Chondrocyte (in vitro differentiated cells): Measurements from ENCODE around the gene CA6. TPM values are rescaled to one million over a fixed set of nuclear protein-coding genes. Genes with fewer than 3 reads are reported as not detected.

ENCODE experiments used
- DNase-seq: peaks from one replicate; pipeline ENCODE4 v3.0.0; 2021; ENCODE audit warnings: mixed read lengths, low spot score
- H3K27ac Mint-ChIP-seq: one replicate; pipeline ENCODE4 v1.8.0; 2021; ENCODE audit warnings: mild to moderate bottlenecking, moderate library complexity, mixed read lengths; ENCODE audit not compliant: unreplicated experiment
- H3K27me3 Mint-ChIP-seq: 2 replicates; pipeline ENCODE4 v1.8.0; 2021; ENCODE audit warnings: low read depth, mixed read lengths
- H3K36me3 Mint-ChIP-seq: 2 replicates; pipeline ENCODE4 v1.8.0; 2021; ENCODE audit warnings: low read depth, mixed read lengths
- H3K4me1 Mint-ChIP-seq: 2 replicates; pipeline ENCODE4 v1.8.0; 2021; ENCODE audit warnings: low read depth, mild to moderate bottlenecking, mixed read lengths
- H3K4me3 Mint-ChIP-seq: one replicate; pipeline ENCODE4 v1.8.0; 2021; ENCODE audit warnings: mild to moderate bottlenecking, moderate library complexity, mixed read lengths; ENCODE audit not compliant: unreplicated experiment
- H3K9me3 Mint-ChIP-seq: 2 replicates; pipeline ENCODE4 v1.8.0; 2021; ENCODE audit warnings: low read depth, mixed read lengths
- CTCF ChIP-seq: fragments of 200-600 bp; sonication (generic); IDR thresholded peaks from 2 replicates; pipeline ENCODE4 v1.5.0; 2021; ENCODE audit warnings: antibody characterized with exemption, mild to moderate bottlenecking, moderate library complexity
- total RNA-seq: library from RNA; stranded (reverse); gene quantifications from 3 replicates; pipeline ENCODE4 v1.2.1, GENCODE V29; 2021

CA6 gene
- total RNA-seq, 1 donor from 2014 or later, result not detected

DNA sequence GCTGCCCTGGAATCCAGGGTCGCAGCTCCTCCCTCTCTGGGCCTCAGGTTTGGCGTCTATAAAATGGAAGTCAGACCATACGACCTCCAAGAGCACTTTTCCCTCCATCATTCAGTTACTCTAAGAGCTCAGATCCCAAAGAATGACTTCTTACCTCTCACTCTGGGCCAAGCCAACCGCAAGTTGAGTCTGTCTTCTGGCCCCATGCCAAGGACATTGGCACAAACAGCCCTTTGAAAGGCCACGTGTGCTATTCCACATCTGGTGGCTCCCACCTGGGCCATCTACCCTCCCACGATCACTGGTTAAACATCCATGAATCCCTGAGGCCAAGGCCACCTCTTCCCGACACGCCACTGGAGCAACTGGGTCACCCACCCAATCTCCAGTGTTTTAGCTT lies 68.2 kb downstream of the CA6 start:
- peaks cover 3% of the 10 kb centered on the region for H3K27me3 Mint-ChIP-seq
- DNase-seq, result no peak
- H3K36me3 Mint-ChIP-seq, result no peaks in the 10 kb centered on the region
- H3K27ac Mint-ChIP-seq, result no peak overlapping the region
- H3K9me3 Mint-ChIP-seq, result no peaks in the 10 kb centered on the region
- TF ChIP-seq CTCF, result no peak
- H3K4me1 Mint-ChIP-seq, result no peaks in the 10 kb centered on the region
- H3K4me3 Mint-ChIP-seq, result no peak overlapping the region

DNA sequence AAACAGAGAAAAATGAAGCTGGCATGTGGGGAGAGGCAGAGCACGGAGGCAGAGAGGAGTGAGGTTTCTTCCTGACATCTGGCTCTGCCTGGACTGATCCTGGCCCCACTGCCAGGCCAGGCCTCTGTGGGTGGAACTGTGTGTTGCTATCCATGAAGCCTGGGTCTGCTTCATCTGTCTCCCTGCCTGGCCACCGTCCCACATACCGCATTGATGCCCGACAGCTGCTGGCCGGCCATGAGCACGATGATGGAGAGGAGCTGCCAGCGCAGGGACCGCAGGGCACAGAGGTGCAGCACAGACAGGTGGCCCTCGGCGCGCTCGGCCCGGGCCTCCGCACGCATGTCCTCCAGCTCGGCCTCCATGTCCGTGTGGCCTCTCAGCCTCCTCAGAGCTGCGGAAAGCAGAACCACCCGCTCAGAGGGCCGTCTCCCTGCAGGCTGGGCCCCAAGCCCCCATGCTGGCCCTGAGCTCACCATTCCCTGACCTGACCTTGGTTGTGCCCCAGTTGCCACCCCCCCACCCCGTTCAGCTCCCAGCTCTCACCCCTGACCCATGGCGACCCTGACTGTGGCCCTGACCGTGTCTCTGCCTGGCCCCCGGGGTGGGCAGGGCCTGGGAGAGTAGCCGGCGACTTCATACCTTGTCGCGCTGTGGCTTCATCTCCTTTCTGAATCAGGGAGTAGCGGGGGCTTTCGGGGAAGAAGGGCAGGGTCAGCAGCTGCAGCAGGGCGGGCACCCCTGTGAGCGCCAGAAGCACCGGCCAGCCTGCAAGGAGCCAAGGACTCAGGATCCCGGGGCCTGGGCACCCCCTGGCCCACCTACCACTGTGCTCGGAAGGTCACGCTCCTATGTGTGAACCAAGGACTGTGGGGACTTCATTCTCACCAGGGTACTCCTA lies 69.1 kb downstream of the CA6 start:
- no peak for TF ChIP-seq CTCF
- Mint-ChIP-seq H3K36me3 (no peaks in the 10 kb centered on the region), H3K27ac (no peak overlapping the region), H3K4me3 (no peak overlapping the region), H3K27me3 (peaks cover under 1% of the 10 kb centered on the region), H3K4me1 (no peaks in the 10 kb centered on the region), H3K9me3 (no peaks in the 10 kb centered on the region)
- DNase-seq, result no peak

DNA sequence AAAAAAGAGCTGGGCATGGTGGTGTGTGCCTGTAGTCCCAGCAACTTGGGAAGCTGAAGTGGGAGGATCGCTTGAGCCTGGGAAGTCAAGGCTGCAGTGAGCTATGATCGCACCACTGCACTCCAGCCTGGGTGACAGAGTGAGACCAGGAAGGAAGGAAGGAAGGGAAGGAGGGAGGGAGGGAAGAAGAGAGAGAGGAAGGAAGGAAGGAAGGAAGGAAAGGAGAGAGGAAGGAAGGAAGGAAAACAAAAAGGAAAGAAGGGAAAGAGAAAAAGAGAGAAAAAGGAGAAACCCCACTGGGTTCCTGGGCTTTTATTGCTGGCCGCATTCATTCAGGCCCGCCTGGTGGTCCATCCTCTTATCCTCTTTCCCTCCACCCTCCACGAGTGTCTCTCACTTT lies 70.8 kb downstream of the CA6 start:
- Mint-ChIP-seq H3K36me3 (no peaks in the 10 kb centered on the region), H3K27me3 (peaks cover 9% of the 10 kb centered on the region), H3K9me3 (no peaks in the 10 kb centered on the region), H3K4me1 (no peaks in the 10 kb centered on the region), H3K27ac (no peak overlapping the region), H3K4me3 (no peak overlapping the region)
- DNase-seq, result no peak
- TF ChIP-seq CTCF, result no peak

DNA sequence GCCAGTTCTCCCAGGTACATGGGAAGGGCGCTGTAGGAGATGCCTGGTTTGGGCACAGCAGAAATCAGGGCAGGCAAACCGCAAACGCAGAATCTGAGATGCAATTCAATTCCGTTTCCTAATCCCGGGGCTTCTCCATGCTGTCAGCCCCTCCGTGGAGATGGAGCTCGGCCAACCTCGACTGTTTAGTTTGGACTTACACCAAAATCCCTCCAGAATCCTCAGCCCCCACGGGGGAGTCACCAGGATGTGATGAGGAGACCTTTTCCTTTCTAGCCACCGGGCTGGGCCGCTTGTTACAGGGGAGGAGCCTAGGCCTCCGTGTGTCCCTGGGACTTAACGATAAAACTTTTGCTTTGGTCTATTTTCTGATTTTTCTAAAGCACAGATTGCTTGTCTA lies 72.7 kb downstream of the CA6 start:
- no peaks in the 10 kb centered on the region for H3K9me3 Mint-ChIP-seq
- no peaks in the 10 kb centered on the region for H3K4me1 Mint-ChIP-seq
- no peak for TF ChIP-seq CTCF
- no peak overlapping the region for H3K27ac Mint-ChIP-seq
- H3K36me3 Mint-ChIP-seq, result no peaks in the 10 kb centered on the region
- H3K4me3 Mint-ChIP-seq, result no peak overlapping the region
- DNase-seq, result no peak
- peaks cover 9% of the 10 kb centered on the region for H3K27me3 Mint-ChIP-seq

DNA sequence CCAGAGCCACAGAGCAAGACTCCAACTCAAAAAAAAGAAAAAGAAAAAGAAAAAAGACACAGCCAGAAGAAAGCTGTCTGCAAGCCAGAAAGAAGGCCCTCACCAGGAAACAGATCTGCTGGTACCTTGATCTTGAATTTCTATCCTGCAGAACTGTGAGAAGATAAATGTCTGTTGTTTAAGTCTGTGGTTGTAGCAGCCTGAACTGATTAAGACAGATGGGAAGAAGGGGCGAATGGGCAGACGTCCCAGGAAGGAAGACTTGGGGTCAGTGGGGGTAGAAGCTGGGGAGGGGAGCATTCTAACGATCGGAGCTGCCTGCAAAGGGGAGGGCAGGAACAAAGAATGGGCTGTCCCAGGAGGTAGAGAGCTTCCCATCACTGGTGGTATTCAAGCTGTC lies 74.2 kb downstream of the CA6 start:
- H3K9me3 Mint-ChIP-seq, result no peaks in the 10 kb centered on the region
- DNase-seq, result no peak
- no peak overlapping the region for H3K27ac Mint-ChIP-seq
- H3K27me3 Mint-ChIP-seq, result peaks cover 9% of the 10 kb centered on the region
- no peak for TF ChIP-seq CTCF
- no peaks in the 10 kb centered on the region for H3K4me1 Mint-ChIP-seq
- no peaks in the 10 kb centered on the region for H3K36me3 Mint-ChIP-seq
- no peak overlapping the region for H3K4me3 Mint-ChIP-seq
